ENCODE measurements around the gene ADGRV1.

Gene ADGRV1

GRCh38 chr5:90741022-90741564 is 182.5 kb downstream of the ADGRV1 start:
- TF ChIP-seq TAF1 (IDR thresholded peaks at IDR 0.05; ENCODE audit: borderline replicate concordance, insufficient read depth, low read length) = no peak
- no peak for TF ChIP-seq POLR2AphosphoS5 (IDR thresholded peaks at IDR 0.05; ENCODE audit: low read depth, low read length)
- TF ChIP-seq FOXP2 (optimal IDR thresholded peaks at IDR 0.05; ENCODE audit: borderline replicate concordance, extremely low read depth, extremely low read length, insufficient read depth) = no peak
- no peak for TF ChIP-seq REST (IDR thresholded peaks at IDR 0.05; ENCODE audit: insufficient read depth in 1 of 2, low read depth in 2 of 2, low read length in 2 of 2)
- no peak for TF ChIP-seq SIN3A (IDR thresholded peaks at IDR 0.05; ENCODE audit: borderline replicate concordance, insufficient read depth, low read length)

- TF ChIP-seq TAF1 (IDR thresholded peaks at IDR 0.05; ENCODE audit: borderline replicate concordance, insufficient read depth, low read length) (no peak), SIN3A (IDR thresholded peaks at IDR 0.05; ENCODE audit: borderline replicate concordance, insufficient read depth, low read length) (no peak), FOXP2 (optimal IDR thresholded peaks at IDR 0.05; ENCODE audit: borderline replicate concordance, extremely low read depth, extremely low read length, insufficient read depth) (no peak)
These were observed 187.5 kb downstream of the ADGRV1 start for GRCh38 chr5:90746119-90746518.

- TF ChIP-seq TAF1 (IDR thresholded peaks at IDR 0.05; ENCODE audit: borderline replicate concordance, insufficient read depth, low read length) (no peak), SIN3A (IDR thresholded peaks at IDR 0.05; ENCODE audit: borderline replicate concordance, insufficient read depth, low read length) (no peak), POLR2AphosphoS5 (IDR thresholded peaks at IDR 0.05; ENCODE audit: low read depth, low read length) (no peak), FOXP2 (optimal IDR thresholded peaks at IDR 0.05; ENCODE audit: borderline replicate concordance, extremely low read depth, extremely low read length, insufficient read depth) (no peak), REST (IDR thresholded peaks at IDR 0.05; ENCODE audit: insufficient read depth in 1 of 2, low read depth in 2 of 2, low read length in 2 of 2) (no peak)
These were observed 188.6 kb downstream of the ADGRV1 start for GRCh38 chr5:90747175-90747574.

- no peak for TF ChIP-seq POLR2AphosphoS5 (IDR thresholded peaks at IDR 0.05; ENCODE audit: low read depth, low read length)
- TF ChIP-seq TAF1 (IDR thresholded peaks at IDR 0.05; ENCODE audit: borderline replicate concordance, insufficient read depth, low read length) = no peak
- no peak for TF ChIP-seq FOXP2 (optimal IDR thresholded peaks at IDR 0.05; ENCODE audit: borderline replicate concordance, extremely low read depth, extremely low read length, insufficient read depth)
- no peak for TF ChIP-seq SIN3A (IDR thresholded peaks at IDR 0.05; ENCODE audit: borderline replicate concordance, insufficient read depth, low read length)
- TF ChIP-seq REST (IDR thresholded peaks at IDR 0.05; ENCODE audit: insufficient read depth in 1 of 2, low read depth in 2 of 2, low read length in 2 of 2) = no peak
These were observed 189.1 kb downstream of the ADGRV1 start for GRCh38 chr5:90747693-90748092.

GRCh38 chr5:90759119-90759518 is 200.5 kb downstream of the ADGRV1 start:
- TF ChIP-seq POLR2AphosphoS5 (IDR thresholded peaks at IDR 0.05; ENCODE audit: low read depth, low read length) (no peak), TAF1 (IDR thresholded peaks at IDR 0.05; ENCODE audit: borderline replicate concordance, insufficient read depth, low read length) (no peak), REST (IDR thresholded peaks at IDR 0.05; ENCODE audit: insufficient read depth in 1 of 2, low read depth in 2 of 2, low read length in 2 of 2) (no peak), SIN3A (IDR thresholded peaks at IDR 0.05; ENCODE audit: borderline replicate concordance, insufficient read depth, low read length) (no peak), FOXP2 (optimal IDR thresholded peaks at IDR 0.05; ENCODE audit: borderline replicate concordance, extremely low read depth, extremely low read length, insufficient read depth) (no peak)

Data from PFSK-1 (cell line).